Measurements from ENCODE around the gene ALDH3A2. TPM values are rescaled to one million over a fixed set of nuclear protein-coding genes. Genes with fewer than 3 reads are reported as not detected.

ALDH3A2 gene
- total RNA-seq, 1 donor = 82.2 TPM

DNA sequence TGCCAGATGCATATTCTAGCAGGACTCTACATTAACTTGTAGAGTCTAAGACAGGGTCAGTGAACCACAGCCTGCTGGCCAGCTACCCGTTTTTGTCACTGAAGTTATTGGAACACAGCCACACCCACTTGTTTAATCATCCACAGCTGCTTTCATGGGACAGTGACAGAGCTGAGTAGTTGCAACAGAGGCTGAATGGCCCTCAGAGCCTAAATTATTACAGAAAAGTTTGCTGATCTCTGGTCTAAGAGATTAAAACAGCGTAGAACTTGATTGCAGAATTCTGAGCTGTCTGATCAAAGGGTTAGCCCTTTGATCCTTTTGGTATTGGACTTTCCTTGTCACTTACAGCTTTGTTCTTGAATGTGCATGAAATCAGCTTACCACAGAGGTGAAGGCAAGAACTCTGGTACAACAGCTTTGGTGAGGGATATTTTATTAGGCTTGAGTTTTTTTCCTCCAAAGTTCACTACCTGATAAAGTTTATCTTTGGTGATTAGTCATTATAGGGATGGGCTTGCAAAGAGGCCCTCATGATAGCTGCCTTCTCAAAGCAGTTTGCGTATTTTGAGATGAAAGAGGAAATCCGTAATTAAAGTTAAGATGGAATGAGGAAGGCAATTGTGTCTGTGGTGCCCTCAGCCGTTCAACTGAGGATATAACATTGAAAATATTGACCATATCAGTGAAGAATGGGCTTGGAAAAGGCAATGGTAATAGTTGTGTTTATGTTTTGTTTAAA is 23.6 kb downstream of the ALDH3A2 start:
- no peaks in the 10 kb centered on the region for H3K9me3 ChIP-seq (ENCODE audit: low read depth, low read length)
- no peak overlapping the region for H3K27ac ChIP-seq (ENCODE audit: low read depth, low read length)
- H3K4me1 ChIP-seq (ENCODE audit: insufficient read depth, low read length) = peaks cover 3% of the 10 kb centered on the region

DNA sequence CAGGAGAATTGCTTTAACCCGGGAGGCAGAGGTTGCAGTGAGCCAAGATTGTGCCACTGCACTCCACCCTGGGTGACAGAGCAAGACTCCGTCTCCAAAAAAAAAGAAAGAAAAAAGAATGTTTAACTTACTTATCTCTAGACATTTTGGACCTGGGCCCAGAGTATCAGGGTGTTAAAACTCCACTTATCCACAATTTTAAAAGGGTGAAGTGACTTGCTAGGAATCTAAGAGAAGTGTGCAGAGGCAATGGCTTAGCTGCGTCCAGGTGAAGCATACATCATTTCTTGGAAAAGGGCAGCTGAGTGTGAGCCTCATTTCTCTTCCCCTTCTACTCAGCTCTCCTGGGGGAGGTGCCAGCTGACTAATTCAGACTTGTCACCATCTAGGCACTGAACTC is 25.1 kb downstream of the ALDH3A2 start:
- Histone ChIP-seq H3K9me3 (ENCODE audit: low read depth, low read length) (no peaks in the 10 kb centered on the region), H3K79me2 (ENCODE audit: insufficient read depth, low read length) (no peaks in the 10 kb centered on the region), H3K36me3 (ENCODE audit: insufficient read depth, low read length) (peaks cover 27% of the 10 kb centered on the region), H3K4me1 (ENCODE audit: insufficient read depth, low read length) (peaks cover 3% of the 10 kb centered on the region), H4K20me1 (ENCODE audit: insufficient read depth, low read length) (peaks cover 12% of the 10 kb centered on the region), H3K27ac (ENCODE audit: low read depth, low read length) (no peak overlapping the region), H3K4me3 (ENCODE audit: insufficient read depth, low read length) (no peak overlapping the region), H3K27me3 (ENCODE audit: insufficient read depth, low read length) (no peaks in the 10 kb centered on the region), H2AFZ (ENCODE audit: low read length) (no peak overlapping the region), H3K4me2 (ENCODE audit: insufficient read depth, low read length) (no peak overlapping the region)
- TF ChIP-seq, protein P1, sequence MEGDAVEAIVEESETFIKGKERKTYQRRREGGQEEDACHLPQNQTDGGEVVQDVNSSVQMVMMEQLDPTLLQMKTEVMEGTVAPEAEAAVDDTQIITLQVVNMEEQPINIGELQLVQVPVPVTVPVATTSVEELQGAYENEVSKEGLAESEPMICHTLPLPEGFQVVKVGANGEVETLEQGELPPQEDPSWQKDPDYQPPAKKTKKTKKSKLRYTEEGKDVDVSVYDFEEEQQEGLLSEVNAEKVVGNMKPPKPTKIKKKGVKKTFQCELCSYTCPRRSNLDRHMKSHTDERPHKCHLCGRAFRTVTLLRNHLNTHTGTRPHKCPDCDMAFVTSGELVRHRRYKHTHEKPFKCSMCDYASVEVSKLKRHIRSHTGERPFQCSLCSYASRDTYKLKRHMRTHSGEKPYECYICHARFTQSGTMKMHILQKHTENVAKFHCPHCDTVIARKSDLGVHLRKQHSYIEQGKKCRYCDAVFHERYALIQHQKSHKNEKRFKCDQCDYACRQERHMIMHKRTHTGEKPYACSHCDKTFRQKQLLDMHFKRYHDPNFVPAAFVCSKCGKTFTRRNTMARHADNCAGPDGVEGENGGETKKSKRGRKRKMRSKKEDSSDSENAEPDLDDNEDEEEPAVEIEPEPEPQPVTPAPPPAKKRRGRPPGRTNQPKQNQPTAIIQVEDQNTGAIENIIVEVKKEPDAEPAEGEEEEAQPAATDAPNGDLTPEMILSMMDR (IDR thresholded peaks at IDR 0.05; ENCODE audit: extremely low read depth, low read depth, low read length) = no peak
- DNase-seq (ENCODE audit: insufficient read length, low spot score, missing footprints) = no peak

More for the DNA sequence above, 23.6 kb downstream of the ALDH3A2 start:
- no peaks in the 10 kb centered on the region for H3K79me2 ChIP-seq (ENCODE audit: insufficient read depth, low read length)
- H3K36me3 ChIP-seq (ENCODE audit: insufficient read depth, low read length) = peaks cover 25% of the 10 kb centered on the region
- DNase-seq (ENCODE audit: insufficient read length, low spot score, missing footprints) = peak; percentile 71
- peaks cover 8% of the 10 kb centered on the region for H4K20me1 ChIP-seq (ENCODE audit: insufficient read depth, low read length)
- no peak overlapping the region for H3K4me2 ChIP-seq (ENCODE audit: insufficient read depth, low read length)
- H3K4me3 ChIP-seq (ENCODE audit: insufficient read depth, low read length) = no peak overlapping the region
- H3K27me3 ChIP-seq (ENCODE audit: insufficient read depth, low read length) = no peaks in the 10 kb centered on the region
- TF ChIP-seq, protein P1 (IDR thresholded peaks at IDR 0.05; ENCODE audit: extremely low read depth, low read depth, low read length) = peak; percentile 33
- no peak overlapping the region for H2AFZ ChIP-seq (ENCODE audit: low read length)

DNA sequence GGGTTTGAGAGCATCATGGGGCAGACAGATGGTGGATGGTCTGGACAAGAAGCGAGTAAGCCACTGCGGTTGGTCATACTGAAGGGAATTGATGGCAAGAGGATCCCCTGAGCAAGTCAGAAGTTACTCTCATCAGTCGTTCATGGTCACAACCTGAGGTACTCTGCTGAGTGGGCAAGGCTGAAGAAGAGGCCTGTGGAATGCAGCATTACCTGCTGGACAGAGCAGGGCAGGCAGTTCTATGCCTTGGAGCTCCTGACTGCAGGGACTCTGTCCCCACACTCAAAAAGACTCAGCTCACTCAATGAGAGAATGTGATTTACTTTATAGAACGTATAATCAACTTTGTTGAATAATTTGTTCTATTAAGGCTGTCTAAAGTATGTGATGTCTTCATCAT is 28.3 kb downstream of the ALDH3A2 start:
- TF ChIP-seq, protein P1 (IDR thresholded peaks at IDR 0.05; ENCODE audit: extremely low read depth, low read depth, low read length) = no peak
- no peaks in the 10 kb centered on the region for H3K79me2 ChIP-seq (ENCODE audit: insufficient read depth, low read length)
- H3K27ac ChIP-seq (ENCODE audit: low read depth, low read length) = no peak overlapping the region
- H3K27me3 ChIP-seq (ENCODE audit: insufficient read depth, low read length) = no peaks in the 10 kb centered on the region
- no peak overlapping the region for H2AFZ ChIP-seq (ENCODE audit: low read length)
- peaks cover 7% of the 10 kb centered on the region for H3K4me1 ChIP-seq (ENCODE audit: insufficient read depth, low read length)
- H3K9me3 ChIP-seq (ENCODE audit: low read depth, low read length) = no peaks in the 10 kb centered on the region
- no peak overlapping the region for H3K4me2 ChIP-seq (ENCODE audit: insufficient read depth, low read length)
- peaks cover 23% of the 10 kb centered on the region for H3K36me3 ChIP-seq (ENCODE audit: insufficient read depth, low read length)
- peak; percentile 47 for DNase-seq (ENCODE audit: insufficient read length, low spot score, missing footprints)
- H4K20me1 ChIP-seq (ENCODE audit: insufficient read depth, low read length) = peaks cover 4% of the 10 kb centered on the region
- no peak overlapping the region for H3K4me3 ChIP-seq (ENCODE audit: insufficient read depth, low read length)

DNA sequence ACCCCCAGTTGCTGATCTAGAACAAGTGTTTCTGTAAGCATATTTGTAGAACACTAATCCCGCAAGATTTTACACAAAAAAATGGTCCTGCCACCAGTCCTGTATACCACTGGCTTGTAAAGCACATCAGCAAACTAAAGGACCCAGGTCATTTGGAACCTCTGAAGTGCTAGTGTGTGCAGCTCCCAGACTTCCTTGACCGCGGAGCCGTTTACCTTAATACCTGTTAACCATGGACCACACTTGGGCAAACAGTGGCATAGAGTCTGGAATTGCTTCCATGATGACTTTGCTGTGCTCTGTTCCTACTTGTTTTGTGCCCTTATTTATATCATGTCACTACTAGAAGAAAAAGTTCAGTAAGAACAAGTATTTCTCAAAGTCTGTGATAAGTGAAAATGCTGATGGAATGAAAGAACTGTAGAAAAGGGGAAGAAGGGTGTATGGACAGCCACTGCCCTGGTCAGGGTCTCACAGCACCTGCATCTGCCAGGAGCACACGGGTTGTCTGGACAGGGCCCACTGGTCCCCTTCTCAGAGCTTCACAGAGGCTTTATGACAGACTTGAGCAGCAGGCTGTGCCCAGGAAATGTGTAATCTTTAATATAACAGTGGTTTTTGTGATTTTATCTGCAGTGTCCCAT is 29.3 kb downstream of the ALDH3A2 start:
- Histone ChIP-seq H3K4me3 (ENCODE audit: insufficient read depth, low read length) (no peak overlapping the region), H3K9me3 (ENCODE audit: low read depth, low read length) (no peaks in the 10 kb centered on the region), H3K4me2 (ENCODE audit: insufficient read depth, low read length) (no peak overlapping the region), H4K20me1 (ENCODE audit: insufficient read depth, low read length) (peaks cover 4% of the 10 kb centered on the region), H3K79me2 (ENCODE audit: insufficient read depth, low read length) (no peaks in the 10 kb centered on the region), H2AFZ (ENCODE audit: low read length) (no peak overlapping the region), H3K4me1 (ENCODE audit: insufficient read depth, low read length) (peaks cover 7% of the 10 kb centered on the region), H3K36me3 (ENCODE audit: insufficient read depth, low read length) (peaks cover 22% of the 10 kb centered on the region), H3K27me3 (ENCODE audit: insufficient read depth, low read length) (no peaks in the 10 kb centered on the region), H3K27ac (ENCODE audit: low read depth, low read length) (no peak overlapping the region)
- TF ChIP-seq, protein P1 (IDR thresholded peaks at IDR 0.05; ENCODE audit: extremely low read depth, low read depth, low read length) = no peak
- no peak for DNase-seq (ENCODE audit: insufficient read length, low spot score, missing footprints)
